ENCODE data around the gene RBMS3. TPM values are rescaled to one million over a fixed set of nuclear protein-coding genes. Genes with fewer than 3 reads are reported as not detected.
A peak's percentile ranks its signal among the peaks of the same experiment; 100 is the strongest.

RBMS3 gene
- total and polyA plus RNA-seq, 2 experiments from 2014 or later = 3.2 to 7.4 TPM

GRCh38 chr3:29758434-29759322 is 477.8 kb downstream of the RBMS3 start:
- Histone ChIP-seq H3K79me2 (replicated peaks; ENCODE audit: insufficient read depth) (no peaks in the 10 kb centered on the region), H3K27ac (ENCODE audit: low read depth) (0 out of 2 replicates have a peak overlapping the region, but pooled peaks have one; percentile 24), H3K4me3 (no peak overlapping the region), H2AFZ (no peak overlapping the region), H4K20me1 (replicated peaks; ENCODE audit: insufficient read depth) (no peaks in the 10 kb centered on the region), H3K9me2 (ENCODE audit: insufficient read depth) (no peaks in the 10 kb centered on the region), H3F3A (replicated peaks; ENCODE audit: low read depth) (no peaks in the 10 kb centered on the region), H3K4me2 (0 out of 2 replicates have a peak overlapping the region, but pooled peaks have one; percentile 23), H3K36me3 (ENCODE audit: insufficient read depth) (no peaks in the 10 kb centered on the region), H3K4me1 (ENCODE audit: insufficient read depth) (peaks cover 41% of the 10 kb centered on the region), H3K27me3 (ENCODE audit: insufficient read depth) (no peaks in the 10 kb centered on the region)
- peaks cover 36% of the 10 kb centered on the region for H3K4me1 Mint-ChIP-seq
- no peak for DNase-seq (ENCODE audit: low spot score)
- no peak for ATAC-seq
- TF ChIP-seq ZNF331 (CRISPR knock-in tag; IDR thresholded peaks at IDR 0.05; ENCODE audit: low read depth) (no peak), EZH2 (IDR thresholded peaks at IDR 0.05; ENCODE audit: low read depth, unreplicated experiment) (no peak), ETS1 (IDR thresholded peaks at IDR 0.05) (no peak), POLR2AphosphoS5 (IDR thresholded peaks at IDR 0.05; ENCODE audit: low read depth) (no peak)
- peaks cover 2% of the 10 kb centered on the region for H3K27me3 Mint-ChIP-seq (ENCODE audit: insufficient read depth, low read depth, poor library complexity)
- no peaks in the 10 kb centered on the region for H3K9me3 Mint-ChIP-seq
- no peak overlapping the region for H3K4me3 Mint-ChIP-seq
- peak overlapping the region; percentile 60 for H3K27ac Mint-ChIP-seq
- no peaks in the 10 kb centered on the region for H3K36me3 Mint-ChIP-seq (ENCODE audit: low read depth)

GRCh38 chr3:29759411-29760225 is 478.7 kb downstream of the RBMS3 start:
- Histone ChIP-seq H3F3A (replicated peaks; ENCODE audit: low read depth) (no peaks in the 10 kb centered on the region), H3K9me2 (ENCODE audit: insufficient read depth) (no peaks in the 10 kb centered on the region), H4K20me1 (replicated peaks; ENCODE audit: insufficient read depth) (no peaks in the 10 kb centered on the region), H3K27ac (ENCODE audit: low read depth) (no peak overlapping the region), H3K27me3 (ENCODE audit: insufficient read depth) (no peaks in the 10 kb centered on the region), H3K4me3 (no peak overlapping the region), H3K36me3 (ENCODE audit: insufficient read depth) (no peaks in the 10 kb centered on the region), H3K4me2 (no peak overlapping the region), H3K79me2 (replicated peaks; ENCODE audit: insufficient read depth) (no peaks in the 10 kb centered on the region), H3K4me1 (ENCODE audit: insufficient read depth) (peaks cover 41% of the 10 kb centered on the region), H2AFZ (no peak overlapping the region)
- Mint-ChIP-seq H3K36me3 (ENCODE audit: low read depth) (no peaks in the 10 kb centered on the region), H3K9me3 (no peaks in the 10 kb centered on the region), H3K27me3 (ENCODE audit: insufficient read depth, low read depth, poor library complexity) (peaks cover 2% of the 10 kb centered on the region), H3K27ac (peak overlapping the region; percentile 46), H3K4me1 (peaks cover 36% of the 10 kb centered on the region), H3K4me3 (no peak overlapping the region)
- DNase-seq (ENCODE audit: low spot score) = no peak
- peak; percentile 33; the same call in 1 of the 3 replicates for ATAC-seq
- no peak for TF ChIP-seq CTCF (conservative IDR thresholded peaks at IDR 0.05; ENCODE audit: low read depth in 2 of 2)
- TF ChIP-seq ZNF331 (CRISPR knock-in tag; IDR thresholded peaks at IDR 0.05; ENCODE audit: low read depth) = no peak
- TF ChIP-seq EZH2 (IDR thresholded peaks at IDR 0.05; ENCODE audit: low read depth, unreplicated experiment) = no peak
- no peak for TF ChIP-seq CREB1 (CRISPR knock-in tag; IDR thresholded peaks at IDR 0.05; ENCODE audit: low read depth)
- no peak for TF ChIP-seq ZNF114 (CRISPR knock-in tag; IDR thresholded peaks at IDR 0.05)
- TF ChIP-seq REST (IDR thresholded peaks at IDR 0.05; ENCODE audit: unreplicated experiment) = no peak
- no peak for TF ChIP-seq STAT1 (IDR thresholded peaks at IDR 0.05; ENCODE audit: unreplicated experiment)
- no peak for TF ChIP-seq NANOG (IDR thresholded peaks at IDR 0.05; ENCODE audit: borderline replicate concordance)
- TF ChIP-seq POLR2AphosphoS5 (IDR thresholded peaks at IDR 0.05; ENCODE audit: low read depth) = no peak
- TF ChIP-seq ETS1 (IDR thresholded peaks at IDR 0.05) = no peak
- TF ChIP-seq EZH2phosphoT487 (IDR thresholded peaks at IDR 0.05; ENCODE audit: unreplicated experiment) = no peak
